Osteocyte (in vitro differentiated cells): Measurements from ENCODE around the gene MAP4K4. TPM values are rescaled to one million over a fixed set of nuclear protein-coding genes. Genes with fewer than 3 reads are reported as not detected.

Source experiments
- DNase-seq: peaks from one replicate; pipeline ENCODE4 v3.0.0; 2021; ENCODE audit warnings: mixed read lengths; ENCODE audit not compliant: unreplicated experiment; ENCODE audit errors: extremely low spot score
- H3K27ac Mint-ChIP-seq: one replicate; pipeline ENCODE4 v1.8.0; 2021; ENCODE audit warnings: mild to moderate bottlenecking, mixed read lengths; ENCODE audit not compliant: unreplicated experiment
- H3K27me3 Mint-ChIP-seq: one replicate; pipeline ENCODE4 v1.8.0; 2021; ENCODE audit warnings: mixed read lengths; ENCODE audit not compliant: unreplicated experiment
- H3K36me3 Mint-ChIP-seq: one replicate; pipeline ENCODE4 v1.8.0; 2021; ENCODE audit warnings: mixed read lengths; ENCODE audit not compliant: unreplicated experiment
- H3K4me1 Mint-ChIP-seq: one replicate; pipeline ENCODE4 v1.8.0; 2021; ENCODE audit warnings: mixed read lengths; ENCODE audit not compliant: unreplicated experiment
- H3K4me3 Mint-ChIP-seq: one replicate; pipeline ENCODE4 v1.8.0; 2021; ENCODE audit warnings: mild to moderate bottlenecking, moderate library complexity, mixed read lengths; ENCODE audit not compliant: unreplicated experiment
- H3K9me3 Mint-ChIP-seq: one replicate; pipeline ENCODE4 v1.8.0; 2021; ENCODE audit warnings: mixed read lengths; ENCODE audit not compliant: unreplicated experiment
- total RNA-seq: library from RNA; stranded (reverse); gene quantifications from 2 replicates; pipeline ENCODE4 v1.2.1, GENCODE V29; 2021
- TF ChIP-seq, protein P1 (sequence below): fragments of 200-600 bp; sonication (generic); IDR thresholded peaks from 2 replicates; pipeline ENCODE4 v1.5.0; 2021; ENCODE audit warnings: antibody characterized with exemption, mild to moderate bottlenecking, moderate library complexity

The MAP4K4 gene
- total RNA-seq, 1 donor from 2014 or later: 126 TPM

DNA sequence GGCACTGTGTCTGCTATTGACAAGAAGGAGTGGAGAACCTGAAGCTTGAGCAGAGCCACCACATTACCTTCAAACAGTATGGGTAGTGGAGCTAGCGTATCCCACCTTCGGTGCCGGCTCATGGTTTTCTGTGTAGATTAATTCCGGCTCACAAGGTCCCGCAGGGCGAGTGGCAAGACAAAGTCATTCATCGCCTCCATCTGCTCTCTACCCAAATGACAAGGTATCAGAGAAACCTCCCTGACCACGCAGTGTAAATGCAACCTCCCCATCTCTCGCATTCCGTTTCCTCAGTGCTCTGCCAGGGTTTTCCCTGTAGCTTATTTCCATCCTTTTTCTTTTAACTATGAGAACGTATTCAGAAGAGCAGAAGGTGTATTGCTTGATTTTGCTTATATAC lies 79.8 kb downstream of the MAP4K4 start:
- Mint-ChIP-seq H3K27ac (no peak overlapping the region), H3K4me1 (peaks cover 35% of the 10 kb centered on the region)

DNA sequence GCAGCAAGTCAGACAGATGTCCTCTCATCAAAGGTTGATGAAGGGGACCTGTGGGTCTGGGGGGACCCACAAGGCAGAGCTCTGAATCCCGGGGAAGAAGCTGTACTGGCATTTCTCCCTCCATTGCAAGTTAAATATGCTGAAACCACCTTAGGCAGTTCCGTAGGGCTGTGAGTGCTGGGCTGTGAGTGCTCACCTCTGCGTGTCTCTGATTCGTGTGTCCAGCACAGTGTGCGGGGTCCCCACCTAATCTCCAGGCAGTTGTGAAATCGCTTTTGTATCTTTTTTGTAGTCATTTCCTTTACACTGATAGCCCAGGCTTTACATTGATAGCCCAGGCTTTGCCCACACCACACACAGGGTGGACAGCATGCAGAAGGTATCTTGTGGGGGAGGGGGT lies 80.6 kb downstream of the MAP4K4 start:
- Mint-ChIP-seq H3K27ac (no peak overlapping the region), H3K36me3 (no peaks in the 10 kb centered on the region), H3K9me3 (peaks cover 3% of the 10 kb centered on the region), H3K4me3 (no peak overlapping the region), H3K4me1 (peaks cover 34% of the 10 kb centered on the region), H3K27me3 (no peaks in the 10 kb centered on the region)
- DNase-seq: no peak
- TF ChIP-seq, protein P1, sequence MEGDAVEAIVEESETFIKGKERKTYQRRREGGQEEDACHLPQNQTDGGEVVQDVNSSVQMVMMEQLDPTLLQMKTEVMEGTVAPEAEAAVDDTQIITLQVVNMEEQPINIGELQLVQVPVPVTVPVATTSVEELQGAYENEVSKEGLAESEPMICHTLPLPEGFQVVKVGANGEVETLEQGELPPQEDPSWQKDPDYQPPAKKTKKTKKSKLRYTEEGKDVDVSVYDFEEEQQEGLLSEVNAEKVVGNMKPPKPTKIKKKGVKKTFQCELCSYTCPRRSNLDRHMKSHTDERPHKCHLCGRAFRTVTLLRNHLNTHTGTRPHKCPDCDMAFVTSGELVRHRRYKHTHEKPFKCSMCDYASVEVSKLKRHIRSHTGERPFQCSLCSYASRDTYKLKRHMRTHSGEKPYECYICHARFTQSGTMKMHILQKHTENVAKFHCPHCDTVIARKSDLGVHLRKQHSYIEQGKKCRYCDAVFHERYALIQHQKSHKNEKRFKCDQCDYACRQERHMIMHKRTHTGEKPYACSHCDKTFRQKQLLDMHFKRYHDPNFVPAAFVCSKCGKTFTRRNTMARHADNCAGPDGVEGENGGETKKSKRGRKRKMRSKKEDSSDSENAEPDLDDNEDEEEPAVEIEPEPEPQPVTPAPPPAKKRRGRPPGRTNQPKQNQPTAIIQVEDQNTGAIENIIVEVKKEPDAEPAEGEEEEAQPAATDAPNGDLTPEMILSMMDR: no peak

More for the DNA sequence above, 79.8 kb downstream of the MAP4K4 start:
- no peaks in the 10 kb centered on the region for H3K36me3 Mint-ChIP-seq
- no peak for DNase-seq
- no peak overlapping the region for H3K4me3 Mint-ChIP-seq
- TF ChIP-seq, protein P1: no peak
- H3K27me3 Mint-ChIP-seq: no peaks in the 10 kb centered on the region
- H3K9me3 Mint-ChIP-seq: peaks cover 3% of the 10 kb centered on the region

DNA sequence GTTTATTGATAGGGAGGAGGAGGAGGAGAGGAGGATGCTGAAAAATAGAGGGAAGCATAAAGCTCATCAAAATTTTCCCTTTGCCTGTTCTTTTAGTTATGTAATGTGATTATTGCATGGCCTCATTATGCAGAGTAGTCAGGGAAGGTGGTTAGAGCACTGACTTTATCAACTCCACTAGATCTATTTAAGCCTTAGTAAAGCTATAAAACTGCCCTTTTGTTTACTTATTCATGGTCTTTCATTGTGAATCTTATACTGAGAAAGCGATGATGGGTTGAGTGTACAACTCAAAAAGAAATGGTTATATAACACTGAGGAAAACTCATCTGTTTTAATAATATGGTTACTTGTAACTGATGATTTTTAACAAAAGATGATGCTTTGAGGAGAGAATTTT lies 81.7 kb downstream of the MAP4K4 start:
- peaks cover 30% of the 10 kb centered on the region for H3K4me1 Mint-ChIP-seq
- no peak for DNase-seq

DNA sequence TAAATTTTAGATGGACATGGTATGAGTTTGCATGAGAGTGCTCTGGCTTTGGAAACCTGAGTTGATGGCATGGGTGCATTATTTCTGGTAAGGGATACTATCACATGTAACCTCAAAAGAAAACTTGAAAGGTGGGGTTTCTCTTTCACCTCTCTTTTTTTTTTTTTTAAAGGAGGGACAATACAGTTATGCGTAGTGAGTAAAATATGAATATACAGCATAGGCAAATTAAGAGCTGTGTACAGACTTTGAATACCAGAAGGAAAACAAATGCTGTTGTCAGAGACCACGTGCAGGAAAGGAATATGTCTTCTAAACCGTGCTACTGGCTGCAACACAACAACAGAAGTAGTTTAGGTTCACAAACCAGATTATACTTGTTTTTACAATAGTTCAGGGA lies 82.1 kb downstream of the MAP4K4 start:
- Mint-ChIP-seq H3K9me3 (no peaks in the 10 kb centered on the region), H3K4me1 (peaks cover 30% of the 10 kb centered on the region), H3K36me3 (peaks cover 2% of the 10 kb centered on the region), H3K27me3 (no peaks in the 10 kb centered on the region), H3K27ac (no peak overlapping the region), H3K4me3 (no peak overlapping the region)
- TF ChIP-seq, protein P1: no peak
- DNase-seq: no peak

More for the DNA sequence above, 81.7 kb downstream of the MAP4K4 start:
- Mint-ChIP-seq H3K36me3 (peaks cover 2% of the 10 kb centered on the region), H3K27me3 (no peaks in the 10 kb centered on the region), H3K9me3 (no peaks in the 10 kb centered on the region), H3K27ac (no peak overlapping the region), H3K4me3 (no peak overlapping the region)
- TF ChIP-seq, protein P1: no peak

DNA sequence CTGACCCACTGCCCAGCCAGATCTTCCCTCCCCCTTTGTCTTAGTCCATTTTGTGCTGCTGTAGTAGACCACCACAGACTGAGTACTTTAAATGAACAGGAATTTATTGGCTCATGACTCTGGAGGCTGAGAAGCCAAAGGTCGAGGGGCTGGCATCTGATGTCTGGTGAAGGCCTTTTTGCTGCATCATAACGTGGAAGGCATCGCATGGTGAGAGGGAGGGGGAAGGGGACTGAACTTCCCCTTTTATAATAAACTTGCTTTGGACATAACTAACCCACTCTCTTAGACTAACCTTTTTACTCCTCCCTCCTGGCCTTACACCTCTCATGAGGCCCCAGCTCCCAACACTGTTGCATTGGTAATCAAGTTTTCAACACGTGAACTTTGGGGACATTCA lies 83.8 kb downstream of the MAP4K4 start:
- no peaks in the 10 kb centered on the region for H3K27me3 Mint-ChIP-seq
- H3K27ac Mint-ChIP-seq: no peak overlapping the region
- no peaks in the 10 kb centered on the region for H3K9me3 Mint-ChIP-seq
- peaks cover 27% of the 10 kb centered on the region for H3K4me1 Mint-ChIP-seq
- DNase-seq: no peak
- TF ChIP-seq, protein P1: no peak
- H3K36me3 Mint-ChIP-seq: peaks cover 2% of the 10 kb centered on the region
- no peak overlapping the region for H3K4me3 Mint-ChIP-seq
